Stimulated activated CD8-positive, alpha-beta memory T cell treated with anti-CD3 and anti-CD28 coated beads, Interleukin-4, amount 100 ng/mL, for 24 hours (primary cell): Measurements from ENCODE around the gene ITPR3.

Experiments
- DNase-seq: peaks from one replicate; pipeline ENCODE4 v3.0.0-alpha.2; 2020; ENCODE audit warnings: low read depth

Gene ITPR3

DNA sequence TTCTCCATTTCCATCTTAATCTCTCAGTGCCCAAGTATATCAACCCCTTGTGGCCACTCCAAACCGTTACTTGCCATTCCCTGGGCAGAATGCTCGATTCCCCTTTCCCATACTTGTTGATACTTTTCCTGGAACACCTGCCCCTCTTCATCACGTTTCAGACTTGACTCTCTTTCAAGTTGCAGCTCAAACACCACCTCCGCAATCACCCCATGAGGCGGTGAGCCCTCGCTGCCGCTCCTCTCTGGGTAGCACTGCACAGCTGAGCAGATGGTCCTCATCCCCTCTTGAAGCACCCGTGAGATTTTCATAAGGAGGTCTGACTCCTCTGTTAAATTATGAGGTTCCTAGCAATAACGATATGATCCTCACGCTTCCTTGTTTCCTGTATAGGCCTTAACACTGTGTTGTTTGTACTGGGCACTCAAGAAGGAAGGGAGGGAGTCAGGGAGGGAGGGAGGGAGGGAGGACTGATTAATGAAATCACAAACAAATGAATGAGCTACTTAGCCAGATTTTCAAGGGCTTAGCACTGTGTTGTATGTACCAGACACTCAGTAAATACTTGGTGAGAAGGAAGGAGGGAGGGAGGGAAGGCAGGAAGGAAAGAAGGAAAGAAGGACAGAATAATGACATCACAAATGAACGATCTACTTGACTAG lies 98.3 kb downstream of the ITPR3 start:
- DNase-seq: no peak

DNA sequence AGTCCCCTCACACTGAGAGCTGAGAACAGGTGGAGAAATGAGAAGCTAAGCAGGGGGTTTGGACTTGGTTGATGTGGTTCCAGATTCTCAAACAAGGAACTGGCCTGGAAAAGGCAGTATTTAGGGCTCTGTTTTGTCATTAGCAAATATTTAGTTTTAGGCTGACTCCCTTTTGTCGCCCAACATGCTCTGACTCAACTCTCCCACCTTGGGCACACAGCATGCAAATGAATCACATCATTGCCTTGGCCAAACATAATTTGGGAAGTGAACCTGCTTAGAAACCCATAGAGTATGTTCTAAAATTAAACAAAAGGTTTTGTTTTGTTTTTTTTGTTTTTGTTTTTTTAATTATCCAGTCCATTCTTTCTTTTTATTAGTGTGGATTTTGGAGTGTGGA lies 99.9 kb downstream of the ITPR3 start:
- no peak for DNase-seq

DNA sequence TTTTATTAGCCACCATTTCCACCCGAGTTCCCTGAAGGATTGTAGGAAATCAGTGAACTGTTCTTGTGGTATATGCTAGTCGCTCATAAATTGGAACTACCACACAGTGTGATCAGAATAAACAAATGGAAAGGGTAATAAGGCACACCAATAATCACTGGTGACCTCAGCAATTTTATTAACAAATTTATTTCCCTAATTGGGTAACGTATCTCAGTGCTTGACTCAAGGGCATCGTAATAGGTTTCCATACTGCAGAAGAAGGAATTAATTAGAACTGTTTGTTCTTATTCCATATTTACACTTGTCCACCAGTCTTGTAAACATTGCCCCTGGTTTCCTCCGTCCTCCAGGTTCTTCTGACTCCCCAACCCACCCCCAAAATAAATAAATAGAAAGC lies 100.4 kb downstream of the ITPR3 start:
- no peak for DNase-seq

DNA sequence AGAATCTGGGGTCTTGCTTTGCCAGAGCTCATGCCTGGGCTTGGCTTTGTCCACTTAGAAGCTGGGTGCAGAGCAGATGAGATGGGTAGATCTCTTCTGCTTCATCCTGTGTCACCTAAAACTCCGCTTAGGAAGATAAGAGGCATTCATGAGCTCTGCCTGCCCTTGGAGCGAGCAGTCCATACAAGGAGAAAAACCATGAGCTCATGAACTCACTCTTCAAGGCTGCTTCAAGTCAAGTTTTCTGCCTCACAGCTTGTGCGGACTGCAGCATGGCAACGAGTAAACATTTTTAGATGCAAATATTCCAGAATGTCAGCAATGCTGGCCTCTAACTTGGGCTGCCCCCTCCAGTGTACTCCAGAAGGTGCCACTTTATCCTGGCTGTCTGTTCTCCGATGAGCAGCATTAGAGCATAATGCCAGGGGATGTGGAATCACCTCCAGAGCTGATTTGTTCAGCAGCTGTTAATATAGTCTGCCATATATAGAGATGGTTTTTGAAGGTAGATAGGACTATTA lies 101.0 kb downstream of the ITPR3 start:
- no peak for DNase-seq

DNA sequence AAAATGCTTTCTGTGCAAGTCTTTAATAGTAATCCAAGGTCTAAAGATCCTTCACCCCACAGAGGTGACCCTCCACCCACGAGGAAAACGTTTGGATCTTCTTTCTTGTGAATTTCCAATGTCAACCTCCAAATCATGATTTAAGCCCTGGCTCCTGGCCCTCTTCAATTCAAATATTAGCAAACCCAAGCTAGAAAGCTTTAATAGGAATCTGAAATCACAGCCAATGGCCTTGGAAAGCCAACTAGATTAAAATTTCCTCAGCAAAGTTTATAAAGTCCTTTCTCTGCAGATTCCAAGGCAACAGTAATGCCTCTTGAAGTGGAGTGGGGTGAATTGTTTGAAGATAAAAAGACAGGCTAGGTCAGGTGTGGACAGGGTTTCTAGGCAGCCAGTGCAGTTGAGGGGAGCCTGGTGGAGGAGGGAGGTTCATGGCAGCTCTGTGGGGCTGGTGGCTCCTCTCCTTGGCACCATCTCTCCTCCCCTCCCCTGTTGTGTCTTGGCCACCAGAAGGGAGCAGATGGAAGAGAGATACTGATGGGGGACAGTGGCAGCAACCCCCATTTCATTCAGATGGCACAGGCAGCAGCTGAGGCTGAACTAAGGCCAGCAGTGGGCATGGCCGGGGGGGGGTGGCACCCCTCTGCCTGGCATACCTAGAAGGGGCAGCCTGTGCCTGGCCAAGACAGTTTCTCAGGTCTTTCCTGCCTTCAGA lies 102.4 kb downstream of the ITPR3 start:
- no peak for DNase-seq

DNA sequence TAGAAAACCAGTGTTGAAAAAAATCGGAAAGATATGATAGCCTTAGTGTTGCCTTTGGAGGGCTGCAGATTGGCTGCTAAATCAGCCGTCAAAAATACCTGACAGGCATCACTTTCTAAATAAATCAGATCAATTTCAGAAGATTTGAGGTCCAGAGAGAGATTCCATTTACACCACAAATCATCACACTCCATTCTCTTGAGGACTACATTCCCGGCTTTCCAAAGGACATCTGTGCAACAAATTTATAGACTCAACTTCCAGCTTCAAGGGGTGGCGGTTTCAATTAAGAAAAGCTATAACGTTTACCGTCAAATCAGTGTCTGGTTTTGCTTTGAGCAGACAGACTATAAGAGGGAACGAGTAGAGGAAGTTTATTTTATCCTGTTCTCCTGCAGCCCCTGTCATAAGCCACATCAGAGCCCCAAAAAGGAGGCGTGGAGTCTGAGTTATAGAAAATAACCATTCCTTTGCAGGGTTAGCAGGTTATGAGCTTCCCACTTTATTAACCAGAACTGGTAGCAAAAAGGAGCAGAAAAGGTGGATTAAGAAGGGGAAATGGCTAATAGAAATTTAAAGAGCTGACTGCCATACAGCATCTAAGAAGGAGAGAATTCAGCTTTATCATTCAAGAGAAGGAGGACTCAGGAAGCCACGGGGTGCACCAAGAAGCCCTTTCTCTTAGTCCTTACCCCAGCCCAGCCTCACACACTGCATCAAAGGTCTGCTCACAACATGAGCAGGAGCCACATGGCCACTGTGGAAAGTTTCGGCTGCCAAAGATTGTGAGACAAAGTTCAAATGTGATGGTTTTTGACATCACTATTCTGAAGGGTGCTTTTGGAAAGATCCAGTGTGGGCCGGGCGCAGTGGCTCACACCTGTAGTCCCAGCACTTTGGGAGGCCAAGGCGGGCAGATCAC lies 103.2 kb downstream of the ITPR3 start:
- DNase-seq: no peak

DNA sequence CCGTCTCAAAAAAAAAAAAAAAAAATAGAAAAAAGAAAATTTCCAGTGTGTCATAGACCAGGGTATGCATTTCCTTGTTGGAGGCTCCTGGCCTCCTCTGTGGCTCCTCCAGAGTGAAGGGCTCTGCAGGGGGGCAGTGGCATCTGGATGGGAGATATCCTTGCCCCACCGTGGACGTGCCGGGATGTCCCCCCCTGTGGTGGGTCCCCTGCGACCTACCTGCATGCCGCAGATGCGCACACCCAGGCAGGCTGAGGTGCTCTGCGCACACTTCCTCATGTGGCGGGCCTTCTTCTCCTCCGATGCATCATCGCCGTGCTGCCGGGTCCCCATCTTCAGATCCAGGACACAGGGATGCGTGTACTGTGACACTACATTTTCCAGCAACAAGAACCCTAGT lies 104.1 kb downstream of the ITPR3 start:
- no peak for DNase-seq

DNA sequence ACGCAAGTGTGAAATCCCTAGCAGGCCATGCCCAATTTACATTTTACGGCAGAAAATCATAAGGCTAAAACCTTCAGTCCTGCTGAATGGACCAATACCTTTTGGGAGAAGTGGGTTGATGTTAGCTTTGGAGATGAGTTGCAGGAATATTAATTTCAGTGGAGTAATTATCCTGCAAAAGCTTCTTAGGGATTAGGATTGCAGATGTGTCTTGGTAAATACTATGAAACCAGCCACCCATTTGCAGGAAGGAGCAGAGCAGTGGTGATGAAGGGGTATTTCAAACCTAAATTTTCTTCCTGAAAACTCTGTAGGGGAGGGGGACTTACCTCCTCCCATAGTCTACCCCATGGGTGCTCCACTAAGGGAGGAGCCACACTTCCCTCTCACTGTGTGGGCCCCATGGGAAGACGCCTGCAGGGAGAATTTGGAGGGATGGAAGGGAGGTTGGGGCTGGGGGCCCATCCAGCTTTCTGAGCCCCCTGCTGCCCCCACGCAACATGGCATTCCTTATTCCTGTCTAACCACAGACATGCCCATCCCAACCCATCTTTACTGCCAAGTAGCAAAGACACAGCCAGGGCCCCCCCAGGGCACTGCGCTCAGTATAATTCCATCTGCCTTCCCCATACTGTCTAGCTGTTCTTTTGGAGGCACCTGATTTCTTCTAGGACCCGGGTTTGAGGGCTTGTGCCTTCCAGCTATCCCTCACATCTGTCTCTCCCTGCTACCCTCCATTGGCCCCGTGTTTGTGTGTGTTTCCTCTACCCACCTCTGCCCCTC lies 105.0 kb downstream of the ITPR3 start:
- DNase-seq: no peak

DNA sequence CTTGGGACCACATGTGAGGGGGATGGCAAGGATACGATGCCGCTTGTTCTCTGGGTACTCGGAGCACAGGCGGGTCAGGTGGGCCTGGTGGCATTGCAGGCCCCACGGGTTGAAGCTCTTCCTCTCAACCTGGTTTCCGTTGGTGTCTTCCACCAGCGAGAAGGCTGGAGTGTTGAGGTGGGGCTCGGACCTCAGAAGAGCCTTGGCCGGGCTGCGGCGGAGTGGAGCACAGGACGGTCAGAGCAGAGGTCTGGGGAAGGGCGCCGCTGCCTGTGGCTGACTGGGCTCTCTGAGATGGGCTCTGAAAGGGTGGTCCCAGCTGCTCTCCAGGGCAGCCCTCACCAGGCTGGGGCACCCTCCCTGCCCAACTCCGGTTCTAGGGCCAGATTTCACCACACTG lies 105.6 kb downstream of the ITPR3 start:
- DNase-seq: no peak

DNA sequence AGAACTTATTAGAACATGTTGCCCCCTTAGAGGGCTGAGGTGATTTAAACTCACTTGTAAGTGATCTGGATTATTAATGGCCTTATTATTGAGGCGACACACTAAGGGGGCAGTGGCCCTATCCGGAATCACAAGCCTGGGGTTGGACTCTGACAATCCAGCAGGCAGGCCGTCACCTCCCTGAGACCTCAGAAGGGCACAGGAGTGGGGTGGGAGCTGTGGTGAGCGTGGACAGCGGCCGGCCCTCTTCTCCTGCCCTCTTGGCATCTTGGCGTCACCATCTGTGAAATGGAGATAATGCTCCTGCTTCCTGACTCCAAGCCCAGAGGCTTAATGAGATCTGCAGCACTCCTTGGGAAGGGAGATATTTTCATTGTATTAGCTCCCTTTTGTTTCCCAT lies 106.0 kb downstream of the ITPR3 start:
- no peak for DNase-seq

DNA sequence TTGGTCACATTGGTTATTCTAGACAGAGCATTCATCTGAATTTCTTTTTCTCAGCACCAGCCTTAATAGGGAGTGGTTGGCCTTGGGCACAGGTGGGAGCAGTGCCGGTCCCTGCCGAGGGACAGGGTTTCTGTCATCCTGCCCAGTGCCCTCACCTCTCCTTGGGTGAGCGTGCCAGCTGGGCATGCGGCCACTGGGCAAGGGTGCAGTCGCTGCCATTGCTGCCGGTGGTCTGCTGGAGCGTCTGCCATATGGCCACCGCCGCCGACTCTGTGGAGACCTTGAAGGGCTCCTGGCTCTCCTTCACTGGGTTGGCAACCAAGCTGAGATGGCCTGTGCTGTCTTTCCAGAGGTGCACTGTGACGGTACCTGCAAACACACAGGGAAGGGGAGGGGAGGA lies 106.8 kb downstream of the ITPR3 start:
- DNase-seq: no peak

DNA sequence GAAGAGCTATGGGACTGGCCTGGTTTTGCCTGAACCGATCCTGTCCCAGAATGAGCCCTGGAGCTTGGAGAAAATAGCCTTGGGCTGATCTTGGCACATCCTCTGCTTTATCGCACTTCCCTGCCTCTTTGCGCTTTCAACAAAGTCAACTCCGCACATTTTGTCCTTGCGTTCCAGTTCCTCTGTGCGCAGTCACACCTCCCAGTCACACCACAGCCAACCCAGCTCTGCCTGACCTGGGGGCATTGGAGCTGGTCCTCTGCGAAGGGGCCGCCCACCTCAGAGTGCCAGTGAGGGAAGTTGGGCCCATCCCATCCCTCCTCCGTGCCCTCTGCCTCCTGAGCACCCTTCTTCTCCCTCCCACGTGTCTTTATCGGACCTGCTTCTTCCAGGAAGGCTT lies 107.3 kb downstream of the ITPR3 start:
- no peak for DNase-seq

DNA sequence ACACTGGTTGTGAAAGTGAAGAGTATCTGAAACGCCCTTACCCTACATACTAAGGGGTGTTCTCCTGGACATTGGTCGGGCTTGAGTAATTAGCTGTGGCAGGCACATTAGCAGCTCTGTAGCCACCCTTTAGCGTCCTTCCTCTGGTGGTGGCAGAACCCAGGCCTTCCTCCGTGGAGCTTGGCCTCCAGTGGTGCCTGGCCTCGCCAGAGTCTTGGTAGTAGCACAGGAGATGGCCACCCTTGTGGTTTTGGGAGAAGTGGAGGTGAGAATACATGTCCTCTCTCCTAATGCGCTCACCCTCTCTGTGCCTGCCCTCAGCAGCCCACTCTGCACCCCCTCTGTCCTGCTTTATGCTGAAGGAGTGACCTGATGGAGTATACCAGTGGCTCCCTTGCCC lies 107.9 kb downstream of the ITPR3 start:
- DNase-seq: no peak

DNA sequence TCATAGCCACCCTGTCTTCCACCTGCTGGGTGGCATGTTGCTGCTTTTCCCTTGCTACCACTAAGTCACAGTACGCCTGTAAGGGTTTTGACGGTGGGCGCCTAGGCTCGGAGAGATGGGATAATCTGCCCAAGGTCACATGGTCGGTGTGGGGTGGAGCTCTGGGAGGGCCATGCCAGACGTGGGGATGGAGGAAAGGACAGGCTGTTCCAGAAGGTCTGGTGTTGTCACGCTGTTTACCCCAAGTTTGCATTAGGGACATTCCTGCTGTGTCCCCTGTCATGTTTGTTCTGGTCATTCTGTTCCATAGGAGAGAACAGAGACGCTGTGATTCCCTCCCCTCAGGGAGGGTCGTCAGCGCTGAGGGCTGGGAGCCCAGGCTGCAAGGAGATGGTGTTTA lies 109.5 kb downstream of the ITPR3 start:
- no peak for DNase-seq

DNA sequence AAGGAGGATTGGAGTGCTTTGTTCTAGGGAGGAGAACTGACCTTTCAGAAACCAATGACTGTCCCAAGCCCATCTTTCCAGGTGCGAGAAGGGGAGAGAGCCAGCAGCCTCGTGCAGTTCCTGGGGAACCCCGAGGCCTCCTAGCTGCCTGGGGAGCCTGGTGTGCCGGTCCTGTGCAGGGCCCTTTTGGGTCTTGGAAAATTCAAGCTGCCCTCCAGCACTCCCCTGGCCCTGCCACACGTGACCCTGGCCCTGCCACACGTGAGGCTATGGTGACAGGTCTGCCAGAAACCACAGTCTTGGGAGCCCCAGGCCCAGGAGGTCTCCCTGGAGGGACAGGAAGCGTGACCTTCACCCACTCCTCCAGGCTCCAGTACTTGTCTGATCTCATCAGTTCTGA lies 109.9 kb downstream of the ITPR3 start:
- no peak for DNase-seq

DNA sequence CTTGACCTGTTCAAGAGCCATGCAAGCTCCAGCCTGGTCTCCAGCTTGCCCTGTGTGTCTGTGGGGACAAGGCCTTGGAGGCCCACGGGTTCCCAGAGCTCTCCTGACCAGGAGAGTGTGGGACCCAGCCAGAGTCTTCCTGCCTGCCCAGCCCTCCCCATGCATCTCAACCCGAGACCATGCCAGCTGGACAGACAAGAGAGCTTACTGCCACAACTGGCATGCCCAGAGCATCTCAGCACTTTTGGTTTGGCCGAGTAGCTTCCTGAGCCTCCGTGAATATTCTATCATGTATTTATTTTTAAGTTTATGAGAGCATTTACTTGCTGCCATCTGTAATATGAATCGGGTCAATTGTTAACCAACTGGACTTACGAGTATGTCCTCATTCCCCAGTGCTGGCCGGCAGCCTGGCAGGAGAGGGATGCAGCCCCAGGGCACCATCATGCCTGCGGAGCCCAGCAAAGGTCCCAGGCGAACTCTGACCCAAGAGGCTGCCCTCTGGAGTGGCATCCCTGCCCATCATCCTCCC lies 110.7 kb downstream of the ITPR3 start:
- DNase-seq: no peak

DNA sequence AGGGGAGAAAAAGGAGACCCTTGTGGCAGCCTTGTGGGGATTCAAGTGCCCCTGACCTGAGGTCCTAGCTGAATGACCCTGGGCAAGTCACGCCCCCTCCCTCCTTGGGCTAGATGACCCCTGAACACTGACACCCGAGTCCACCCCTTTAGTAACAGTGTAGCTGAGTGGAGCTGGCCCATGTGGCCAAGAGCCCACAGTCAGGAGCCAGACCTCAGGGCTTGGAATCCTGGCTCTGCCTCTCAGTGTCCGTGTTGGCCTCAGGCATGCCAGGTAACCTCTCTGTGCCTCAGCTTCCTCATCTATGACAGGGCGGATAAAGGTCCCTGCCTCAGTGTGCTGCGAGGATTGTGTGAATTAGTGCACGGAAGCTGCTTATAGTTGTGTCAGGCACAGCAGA lies 111.3 kb downstream of the ITPR3 start:
- no peak for DNase-seq

DNA sequence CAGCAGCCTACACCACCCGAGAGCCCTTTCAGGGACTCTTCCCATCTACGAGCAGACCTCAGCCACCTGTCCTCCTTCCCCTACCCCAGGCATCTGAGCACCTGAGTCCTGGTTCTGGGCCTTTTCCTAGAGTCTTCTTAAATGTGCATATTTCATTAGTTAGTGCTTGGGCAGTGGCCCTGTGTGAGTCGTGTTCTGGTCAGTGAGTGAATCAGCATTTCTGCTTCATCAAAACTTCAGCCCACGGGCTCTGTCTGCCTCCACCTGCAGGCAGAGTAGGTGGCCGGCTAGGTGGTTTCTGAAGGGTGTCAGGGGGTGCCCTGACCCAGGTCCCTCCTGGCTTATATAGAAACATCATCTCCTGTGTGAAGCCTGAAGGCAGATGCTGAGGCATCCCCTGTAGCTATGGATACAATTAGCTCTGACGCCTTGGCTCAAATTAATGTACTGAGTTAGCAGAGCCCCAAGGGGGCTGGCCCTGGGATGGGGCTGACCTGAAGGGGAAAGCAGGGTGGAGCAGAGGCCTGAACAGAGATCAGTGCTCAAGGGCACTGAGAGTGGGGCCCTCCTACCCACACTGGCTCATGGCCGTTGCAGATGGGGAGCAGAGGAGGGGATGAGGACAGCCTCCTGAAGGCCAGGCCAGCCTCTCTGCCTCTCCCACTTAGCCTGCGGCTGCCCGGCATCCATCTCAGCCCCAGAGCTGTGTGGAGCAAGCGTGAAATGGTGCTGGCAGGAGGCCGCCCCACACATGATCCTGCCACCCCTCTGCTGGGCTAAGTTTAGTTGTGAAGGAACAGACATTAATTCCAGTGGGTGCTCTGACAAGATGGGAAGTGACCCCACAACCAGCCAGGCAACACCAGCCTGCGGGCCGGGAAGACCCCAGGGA lies 111.9 kb downstream of the ITPR3 start:
- DNase-seq: no peak

DNA sequence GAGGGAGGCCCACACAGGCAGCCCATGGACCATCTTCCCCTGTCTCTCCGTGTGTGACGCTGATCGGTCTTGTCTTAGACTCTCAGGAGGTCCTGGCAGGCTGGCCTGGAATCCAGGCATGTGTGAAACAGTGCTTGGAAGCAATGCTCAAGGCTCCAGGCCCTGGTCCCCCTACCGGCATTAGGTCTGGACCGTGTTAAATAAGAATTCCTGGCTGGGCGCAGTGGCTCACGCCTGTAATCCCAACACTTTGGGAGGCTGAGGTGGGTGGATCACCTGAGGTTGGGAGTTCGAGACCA lies 112.5 kb downstream of the ITPR3 start:
- no peak for DNase-seq

DNA sequence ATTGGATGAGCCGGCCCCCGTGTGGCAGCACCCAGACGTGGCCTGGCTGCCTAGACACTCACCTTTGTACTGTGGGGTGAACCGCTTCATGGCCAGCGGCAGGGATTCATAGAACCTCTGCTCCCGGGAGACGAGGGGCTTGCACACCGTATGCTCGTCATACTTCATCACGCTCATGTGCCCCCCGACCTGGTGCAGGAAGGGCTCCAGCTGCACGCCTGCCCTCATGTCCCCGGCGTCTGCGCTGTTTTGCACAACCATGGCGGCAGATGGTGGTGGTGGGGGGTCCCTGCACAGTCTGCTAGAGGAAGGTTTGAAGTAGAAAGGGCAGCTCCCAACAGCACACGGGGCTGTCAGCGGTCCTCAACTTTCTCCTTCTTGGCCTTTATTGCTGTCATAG lies 114.1 kb downstream of the ITPR3 start:
- no peak for DNase-seq
